Natural killer cell (primary cell): ENCODE data around the gene SNAP47. TPM values are rescaled to one million over a fixed set of nuclear protein-coding genes. Genes with fewer than 3 reads are reported as not detected.

Experiments used
- ATAC-seq, 3 donors: fragments of 150-1000 bp in 2 of 3; fragments of 200-7000 bp in 1 of 3; cut with Tn5 transposase; 1 replicate in 1 of 3; 2 replicates in 2 of 3; pipeline ENCODE4 v1.10.0; 2021; ENCODE audit warnings: mild to moderate bottlenecking in 2 of 3, moderate library complexity in 2 of 3
- DNase-seq, 2 donors: peaks; one replicate each; pipeline versions ENCODE4 v3.0.0 to v3.0.0-alpha.2; 2013 to 2021; ENCODE audit warnings: mixed read lengths in 1 of 2
- H3K27ac ChIP-seq: one replicate; pipeline ENCODE4 v1.5.1; 2013; ENCODE audit warnings: mild to moderate bottlenecking, low read length
- H3K27me3 ChIP-seq: one replicate; pipeline ENCODE4 v1.6.1; 2013; ENCODE audit warnings: low read length; ENCODE audit not compliant: control insufficient read depth, insufficient read depth
- H3K36me3 ChIP-seq: one replicate; pipeline ENCODE4 v1.6.1; 2013; ENCODE audit warnings: low read length; ENCODE audit not compliant: control insufficient read depth, insufficient read depth
- H3K4me1 ChIP-seq: one replicate; pipeline ENCODE4 v1.6.1; 2013; ENCODE audit warnings: low read length; ENCODE audit not compliant: control insufficient read depth, insufficient read depth
- H3K4me3 ChIP-seq: one replicate; pipeline ENCODE4 v1.5.1; 2013; ENCODE audit warnings: low read length
- H3K9me3 ChIP-seq: one replicate; pipeline ENCODE4 v1.6.1; 2013; ENCODE audit warnings: low read length; ENCODE audit not compliant: control insufficient read depth, insufficient read depth
- H3K27ac Mint-ChIP-seq, 2 donors: one replicate each; pipeline ENCODE4 v1.8.0; 2022; ENCODE audit warnings: mild to moderate bottlenecking in 2 of 2, mixed read lengths in 2 of 2, moderate library complexity in 1 of 2
- H3K27me3 Mint-ChIP-seq, 2 donors: one replicate each; pipeline ENCODE4 v1.8.0; 2022; ENCODE audit warnings: low read depth in 2 of 2, mixed read lengths in 2 of 2
- H3K36me3 Mint-ChIP-seq: one replicate; pipeline ENCODE4 v1.8.0; 2022; ENCODE audit warnings: mixed read lengths
- H3K4me1 Mint-ChIP-seq, 2 donors: one replicate each; pipeline ENCODE4 v1.8.0; 2022; ENCODE audit warnings: mixed read lengths in 2 of 2
- H3K4me3 Mint-ChIP-seq: one replicate; pipeline ENCODE4 v1.8.0; 2022; ENCODE audit warnings: mild to moderate bottlenecking, moderate library complexity, mixed read lengths
- H3K9me3 Mint-ChIP-seq, 2 donors: one replicate each; pipeline ENCODE4 v1.8.0; 2022; ENCODE audit warnings: mixed read lengths in 2 of 2
- WGBS: methylation state at CpG from one replicate; pipeline ENCODE4 v1.1.7; 2013; ENCODE audit warnings: missing lambda C conversion rate; ENCODE audit not compliant: insufficient coverage; 5-methylcytosine and 5-hydroxymethylcytosine counted together
- intact Hi-C: fragments of 100-400 bp; cut with micrococcal nuclease; formaldehyde crosslinking; loops from one replicate; pipeline ENCODE4 v1.14.2; 2022
- total RNA-seq, 4 donors: library from RNA; stranded (reverse); fragments of 120-200 nt in 1 of 4; gene quantifications; one replicate each; pipeline versions ENCODE4 v1.2.3 to v1.2.4, GENCODE V29; 2013 to 2022
- TF ChIP-seq, protein P1 (sequence below): fragments of 200-600 bp; IDR thresholded peaks from one replicate; pipeline ENCODE4 v1.8.0; 2022; ENCODE audit warnings: antibody characterized with exemption

The SNAP47 gene
- total RNA-seq, 3 donors from 2014 or later (not counting 1 experiment from before 2014, with no cell fraction given) = 19.0 to 24.2 (median 23.1) TPM

DNA sequence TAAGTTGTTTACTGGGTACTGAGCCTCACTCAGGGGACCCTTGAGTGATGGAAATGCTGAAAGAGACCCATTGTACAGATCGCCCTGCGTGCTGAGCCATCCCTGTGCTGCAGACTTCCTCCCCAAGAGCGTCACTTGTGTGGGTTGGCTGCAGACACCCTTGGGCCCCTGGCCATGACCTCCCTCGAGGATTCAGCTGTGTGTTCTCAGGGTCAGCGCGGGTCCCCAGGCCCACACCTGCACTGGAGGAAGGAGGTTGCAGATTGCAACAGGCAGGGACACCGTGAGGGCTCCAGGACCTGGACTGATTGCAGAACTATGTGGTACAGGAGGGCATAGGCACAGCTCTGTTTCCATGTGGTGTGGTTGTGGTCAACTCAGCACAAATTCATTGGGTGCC lies 4.4 kb downstream of the SNAP47 start:
- ATAC-seq (no peak), DNase-seq (no peak)
- H3K27ac ChIP-seq = no peak overlapping the region
- WGBS = 80% methylated on average over 7 of the region's 7 CpGs
- no peaks in the 10 kb centered on the region for H3K27me3 Mint-ChIP-seq
- H3K4me1 Mint-ChIP-seq = peaks cover 40 to 57% of the 10 kb centered on the region in 2 donors
- no peak overlapping the region for H3K27ac Mint-ChIP-seq
- no peak overlapping the region for H3K4me3 Mint-ChIP-seq
- no peaks in the 10 kb centered on the region for H3K36me3 Mint-ChIP-seq
- TF ChIP-seq, protein P1, sequence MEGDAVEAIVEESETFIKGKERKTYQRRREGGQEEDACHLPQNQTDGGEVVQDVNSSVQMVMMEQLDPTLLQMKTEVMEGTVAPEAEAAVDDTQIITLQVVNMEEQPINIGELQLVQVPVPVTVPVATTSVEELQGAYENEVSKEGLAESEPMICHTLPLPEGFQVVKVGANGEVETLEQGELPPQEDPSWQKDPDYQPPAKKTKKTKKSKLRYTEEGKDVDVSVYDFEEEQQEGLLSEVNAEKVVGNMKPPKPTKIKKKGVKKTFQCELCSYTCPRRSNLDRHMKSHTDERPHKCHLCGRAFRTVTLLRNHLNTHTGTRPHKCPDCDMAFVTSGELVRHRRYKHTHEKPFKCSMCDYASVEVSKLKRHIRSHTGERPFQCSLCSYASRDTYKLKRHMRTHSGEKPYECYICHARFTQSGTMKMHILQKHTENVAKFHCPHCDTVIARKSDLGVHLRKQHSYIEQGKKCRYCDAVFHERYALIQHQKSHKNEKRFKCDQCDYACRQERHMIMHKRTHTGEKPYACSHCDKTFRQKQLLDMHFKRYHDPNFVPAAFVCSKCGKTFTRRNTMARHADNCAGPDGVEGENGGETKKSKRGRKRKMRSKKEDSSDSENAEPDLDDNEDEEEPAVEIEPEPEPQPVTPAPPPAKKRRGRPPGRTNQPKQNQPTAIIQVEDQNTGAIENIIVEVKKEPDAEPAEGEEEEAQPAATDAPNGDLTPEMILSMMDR = no peak
- H3K4me1 ChIP-seq = peaks cover 10% of the 10 kb centered on the region
- no peaks in the 10 kb centered on the region for H3K27me3 ChIP-seq
- intact Hi-C loops = loop anchor here (5.0 kb wide), 1 partner anchor 177 kb away; the partner anchor contains the start of gene ZNF678
- no peak overlapping the region for H3K4me3 ChIP-seq
- H3K9me3 ChIP-seq = no peaks in the 10 kb centered on the region
- no peaks in the 10 kb centered on the region for H3K9me3 Mint-ChIP-seq
- H3K36me3 ChIP-seq = no peaks in the 10 kb centered on the region

DNA sequence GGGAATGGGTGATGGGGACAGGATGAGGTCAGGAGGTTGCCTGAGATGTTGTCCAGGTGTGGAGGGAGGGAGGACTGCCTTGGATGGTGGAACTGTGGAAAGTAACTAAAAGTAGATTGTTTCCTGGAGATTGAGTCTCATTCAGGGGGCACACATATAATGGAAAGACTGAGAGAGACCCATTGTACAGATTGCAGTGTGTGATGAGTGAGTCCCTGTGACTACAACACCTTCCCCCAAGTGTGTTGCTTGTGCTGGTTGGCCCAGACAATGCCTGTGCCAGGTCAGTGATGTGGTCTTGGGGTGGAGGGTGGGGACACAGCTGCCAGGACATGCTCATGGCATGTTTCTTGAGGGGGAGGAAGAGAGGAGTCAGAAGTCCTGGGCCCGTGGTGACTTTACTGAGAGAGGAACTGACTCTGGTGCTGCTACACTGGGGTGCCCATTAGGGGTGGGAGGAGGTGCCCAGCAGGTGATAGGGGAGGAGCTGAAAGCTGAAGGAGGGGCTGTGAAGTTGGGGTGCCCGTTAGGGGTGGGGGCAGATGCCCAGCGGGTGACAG lies 5.2 kb downstream of the SNAP47 start:
- H3K27ac ChIP-seq = no peak overlapping the region
- peak overlapping the region in 1 of 2 donors; percentile 3 for H3K27ac Mint-ChIP-seq

DNA sequence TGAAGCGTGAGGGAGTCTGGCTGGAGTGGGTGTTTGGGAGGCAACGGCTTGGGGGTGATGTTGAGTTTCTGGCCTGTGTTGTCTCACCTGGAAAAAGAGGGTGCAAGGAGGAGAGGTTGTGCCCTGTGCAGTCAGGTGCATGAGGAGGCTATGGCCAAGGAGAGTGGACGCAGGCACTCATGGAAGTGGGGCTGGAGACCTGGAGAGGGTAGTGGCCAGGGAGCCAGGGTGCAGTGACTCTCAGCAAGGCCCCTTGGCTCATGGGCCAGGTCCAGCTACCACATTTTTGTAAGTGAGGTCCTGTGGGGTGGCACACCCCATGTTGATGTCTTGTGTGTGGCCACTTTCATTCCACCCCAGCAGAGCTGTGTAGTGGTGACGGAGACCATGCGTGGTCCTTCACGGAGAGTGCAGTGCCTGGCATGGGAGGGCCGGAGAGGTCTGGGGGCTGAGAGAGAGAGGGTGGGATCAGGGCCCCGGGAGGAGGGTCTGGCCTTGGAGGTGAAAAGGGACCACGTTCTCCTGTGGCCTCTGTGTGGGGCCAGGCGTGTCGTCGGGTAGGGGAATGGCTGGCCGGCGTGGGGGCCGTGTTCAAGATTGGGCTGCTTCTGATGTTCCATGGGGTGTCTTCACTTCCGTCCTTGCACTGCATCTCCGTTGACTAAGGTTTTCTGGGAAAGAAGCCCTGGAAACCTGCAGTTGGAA lies 6.1 kb downstream of the SNAP47 start:
- Mint-ChIP-seq H3K4me1 (peaks cover 38 to 47% of the 10 kb centered on the region in 2 donors), H3K4me3 (no peak overlapping the region), H3K9me3 (no peaks in the 10 kb centered on the region), H3K36me3 (no peaks in the 10 kb centered on the region), H3K27me3 (no peaks in the 10 kb centered on the region), H3K27ac (no peak overlapping the region)
- H3K27me3 ChIP-seq = no peaks in the 10 kb centered on the region
- H3K27ac ChIP-seq = no peak overlapping the region
- H3K4me3 ChIP-seq = no peak overlapping the region
- no peak for DNase-seq
- no peak for ATAC-seq
- WGBS = 89% methylated on average over 17 of the region's 17 CpGs
- H3K9me3 ChIP-seq = no peaks in the 10 kb centered on the region
- H3K36me3 ChIP-seq = no peaks in the 10 kb centered on the region
- intact Hi-C loops = no loop called here
- peaks cover under 1% of the 10 kb centered on the region for H3K4me1 ChIP-seq
- TF ChIP-seq, protein P1 = no peak

More for the DNA sequence above, 5.2 kb downstream of the SNAP47 start:
- Mint-ChIP-seq H3K4me3 (no peak overlapping the region), H3K27me3 (no peaks in the 10 kb centered on the region), H3K9me3 (no peaks in the 10 kb centered on the region), H3K36me3 (no peaks in the 10 kb centered on the region), H3K4me1 (peaks cover 38 to 55% of the 10 kb centered on the region in 2 donors)
- Histone ChIP-seq H3K36me3 (no peaks in the 10 kb centered on the region), H3K4me1 (peaks cover 9% of the 10 kb centered on the region), H3K27me3 (no peaks in the 10 kb centered on the region), H3K4me3 (no peak overlapping the region), H3K9me3 (no peaks in the 10 kb centered on the region)
- intact Hi-C loops = no loop called here
- TF ChIP-seq, protein P1 = no peak
- DNase-seq (no peak), ATAC-seq (no peak)
- WGBS = 61% methylated on average over 3 of the region's 3 CpGs
